ENCODE measurements around the gene PLEKHA6.
A peak's percentile ranks its signal among the peaks of the same experiment; 100 is the strongest.

PLEKHA6 gene

DNA sequence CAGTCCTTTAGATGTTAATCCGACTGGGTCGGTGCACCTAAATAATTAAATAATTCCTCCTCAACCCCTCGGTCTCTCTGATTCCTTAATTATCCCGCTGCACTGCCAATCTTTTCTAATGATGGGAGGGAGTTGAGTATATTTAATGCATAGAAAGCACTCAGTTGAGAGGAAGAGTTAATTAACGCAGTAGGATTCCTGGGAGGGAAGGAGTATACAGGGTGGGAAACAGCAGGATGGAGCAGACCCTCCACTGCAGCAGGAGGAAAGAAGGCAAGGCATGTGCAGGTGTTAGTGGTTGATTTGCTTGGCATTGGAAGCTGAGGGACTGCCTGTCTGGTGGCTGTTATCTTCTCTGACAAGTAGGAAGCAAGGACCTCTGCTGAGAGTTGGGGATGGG lies 183.7 kb downstream of the PLEKHA6 start:
- DNase-seq = no peak

- DNase-seq = no peak
Observed at GRCh38 chr1:204174958-204175357, 184.8 kb downstream of the PLEKHA6 start.

GRCh38 chr1:204172404-204173029 lies 187.2 kb downstream of the PLEKHA6 start:
- no peak for DNase-seq

DNA sequence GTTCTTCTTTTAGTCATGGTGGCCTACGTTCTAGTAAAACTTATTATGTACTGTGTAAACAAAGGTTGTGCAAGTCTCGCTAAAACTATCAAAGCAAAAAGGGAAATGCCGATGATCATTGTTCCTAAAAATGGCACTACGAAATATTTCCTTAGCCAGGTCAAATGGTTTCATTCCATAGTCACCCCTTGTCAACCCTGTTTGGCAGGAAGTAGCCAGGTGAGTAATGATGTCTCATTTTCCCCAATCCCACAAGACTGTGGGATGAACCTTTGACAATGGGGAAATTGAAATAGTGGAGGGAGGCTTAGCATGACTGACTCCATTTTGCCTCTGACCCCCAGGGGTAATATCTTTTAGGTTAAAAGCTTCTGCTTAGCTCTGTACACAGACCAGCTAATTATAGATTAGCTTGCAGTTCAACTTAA lies 188.0 kb downstream of the PLEKHA6 start:
- peak; percentile 58 to 75 for DNase-seq

- no peak for DNase-seq
Observed at GRCh38 chr1:204170494-204171155, 189.1 kb downstream of the PLEKHA6 start.

DNA sequence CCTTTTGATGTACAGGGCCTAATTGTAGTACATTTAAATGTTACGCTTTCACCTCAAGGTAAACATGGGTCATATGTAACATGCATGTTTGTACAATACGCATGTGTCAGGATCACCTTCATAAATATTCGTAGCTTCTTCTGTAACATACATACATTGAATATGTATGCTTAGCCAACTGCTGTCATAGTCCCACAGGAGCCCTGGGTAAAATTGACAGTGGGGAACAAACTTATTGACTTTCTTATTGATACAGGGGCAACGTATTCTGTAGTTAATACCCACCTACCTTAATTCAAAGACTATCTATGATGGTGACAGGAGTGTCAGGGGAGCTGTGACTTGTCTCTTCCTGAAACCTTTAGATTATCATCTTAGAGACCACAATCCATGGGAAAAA lies 189.9 kb downstream of the PLEKHA6 start:
- DNase-seq = no peak

Measured in inflammatory macrophage treated with lipopolysaccharide for 1 hour (primary cell).